GM04503 (cell line): ENCODE data around the gene PLOD1.
"Not testable (repeated sequence)": the region's sequence is repeated elsewhere in the genome, so short reads cannot be mapped to it uniquely, and the experiment has no call there.

Experiments used
- DNase-seq: peaks from one replicate; pipeline ENCODE4 v3.0.0-alpha.2; 2012; ENCODE audit warnings: low read depth

PLOD1 gene

DNA sequence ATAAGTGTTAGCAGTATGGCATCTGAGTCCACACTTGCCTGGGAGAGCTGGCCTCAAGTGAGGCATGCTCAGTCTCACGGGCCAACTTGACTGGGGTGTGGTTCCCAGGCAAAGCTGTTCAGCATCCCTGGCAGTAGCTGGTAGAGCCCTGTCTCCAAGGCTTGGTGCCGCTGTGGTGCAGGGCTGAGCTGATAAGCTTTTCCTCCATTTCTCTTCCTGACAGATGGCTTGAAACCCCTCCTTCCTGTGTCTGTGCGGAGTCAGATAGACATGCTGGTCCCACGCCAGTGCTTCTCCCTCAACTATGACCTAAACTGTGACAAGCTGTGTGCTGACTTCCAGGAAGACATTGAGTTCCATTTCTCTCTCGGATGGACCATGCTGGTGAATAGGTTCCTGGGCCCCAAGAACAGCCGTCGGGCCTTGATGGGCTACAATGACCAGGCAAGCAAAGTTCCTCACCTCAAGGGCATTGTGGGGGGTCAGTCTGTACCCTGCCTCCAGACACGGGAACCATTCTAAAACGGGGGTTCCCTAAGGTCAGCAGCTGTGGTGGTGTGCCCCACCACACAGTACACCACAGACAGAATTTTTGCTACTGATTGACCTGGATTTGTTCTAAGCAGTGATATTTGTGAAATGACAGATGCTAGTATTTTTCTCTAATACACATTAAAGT lies 71.1 kb downstream of the PLOD1 start:
- no peak for DNase-seq

DNA sequence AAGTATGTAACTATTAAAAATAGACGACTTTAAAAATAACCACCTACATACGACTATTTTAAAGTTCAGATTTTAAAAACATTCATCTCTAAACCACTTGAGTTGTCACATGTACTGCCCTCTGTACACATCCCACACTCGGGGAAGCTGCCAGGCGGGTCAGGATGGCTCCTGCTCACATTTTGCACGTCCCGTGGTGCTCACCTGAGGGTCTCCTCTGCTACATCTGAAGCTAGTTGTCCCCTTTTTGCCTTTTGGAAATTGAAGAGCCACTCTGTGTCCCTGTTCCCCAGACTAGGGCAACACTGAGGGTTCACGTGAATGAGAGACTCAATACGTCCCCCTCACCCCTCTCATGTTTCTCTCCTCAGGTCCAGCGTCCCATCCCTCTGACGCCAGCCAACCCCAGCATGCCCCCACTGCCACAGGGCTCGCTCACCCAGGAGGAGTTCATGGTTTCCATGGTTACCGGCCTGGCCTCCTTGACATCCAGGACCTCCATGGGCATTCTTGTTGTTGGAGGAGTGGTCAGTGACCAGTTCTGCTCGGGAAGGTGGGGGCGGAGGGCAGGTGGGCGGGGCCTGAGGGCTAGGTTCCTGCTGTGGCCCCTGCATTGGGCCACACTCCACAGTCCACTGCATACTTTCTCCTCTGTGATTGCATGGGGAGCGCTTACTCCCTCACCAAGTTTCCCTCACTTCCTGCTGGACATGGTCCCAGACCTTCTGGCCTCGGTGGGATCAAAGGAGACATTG lies 71.8 kb downstream of the PLOD1 start:
- DNase-seq = no peak

DNA sequence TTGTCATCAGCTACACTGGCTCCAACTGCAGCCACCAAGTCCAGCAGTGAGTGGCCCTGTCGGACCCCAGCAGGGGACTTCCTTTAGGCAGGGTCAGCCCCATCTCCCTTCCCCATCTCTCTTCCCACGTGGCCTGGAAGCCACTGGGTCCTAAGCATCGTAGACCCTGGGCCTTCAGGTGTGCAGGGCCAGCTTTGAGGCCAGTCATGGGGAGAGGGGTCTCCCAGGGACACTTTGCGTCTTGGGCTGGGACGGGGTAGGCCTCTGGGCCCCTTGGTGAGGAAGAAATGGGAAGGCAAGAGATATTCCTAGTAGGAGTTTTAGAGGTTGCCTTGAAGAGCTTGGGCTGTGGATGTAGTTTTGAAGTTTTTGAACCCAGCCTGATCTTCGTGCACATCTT lies 72.7 kb downstream of the PLOD1 start:
- no peak for DNase-seq

DNA sequence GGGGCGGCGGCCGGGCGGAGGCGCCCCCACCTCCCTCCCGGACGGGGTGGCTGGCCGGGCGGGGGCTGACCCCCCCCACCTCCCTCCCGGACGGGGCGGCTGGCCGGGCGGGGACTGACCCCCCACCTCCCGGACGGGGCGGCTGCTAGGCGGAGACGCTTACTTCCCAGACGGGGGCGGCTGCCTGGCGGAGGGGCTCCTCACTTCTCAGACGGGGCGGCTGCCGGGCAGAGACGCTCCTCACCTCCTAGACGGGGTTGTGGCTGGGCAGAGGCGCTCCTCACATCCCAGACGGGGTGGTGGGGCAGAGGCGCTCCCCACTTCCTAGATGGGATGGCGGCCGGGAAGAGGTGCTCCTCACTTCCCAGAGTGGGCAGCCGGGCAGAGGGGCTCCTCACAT lies 73.8 kb downstream of the PLOD1 start:
- not testable (repeated sequence) for DNase-seq

DNA sequence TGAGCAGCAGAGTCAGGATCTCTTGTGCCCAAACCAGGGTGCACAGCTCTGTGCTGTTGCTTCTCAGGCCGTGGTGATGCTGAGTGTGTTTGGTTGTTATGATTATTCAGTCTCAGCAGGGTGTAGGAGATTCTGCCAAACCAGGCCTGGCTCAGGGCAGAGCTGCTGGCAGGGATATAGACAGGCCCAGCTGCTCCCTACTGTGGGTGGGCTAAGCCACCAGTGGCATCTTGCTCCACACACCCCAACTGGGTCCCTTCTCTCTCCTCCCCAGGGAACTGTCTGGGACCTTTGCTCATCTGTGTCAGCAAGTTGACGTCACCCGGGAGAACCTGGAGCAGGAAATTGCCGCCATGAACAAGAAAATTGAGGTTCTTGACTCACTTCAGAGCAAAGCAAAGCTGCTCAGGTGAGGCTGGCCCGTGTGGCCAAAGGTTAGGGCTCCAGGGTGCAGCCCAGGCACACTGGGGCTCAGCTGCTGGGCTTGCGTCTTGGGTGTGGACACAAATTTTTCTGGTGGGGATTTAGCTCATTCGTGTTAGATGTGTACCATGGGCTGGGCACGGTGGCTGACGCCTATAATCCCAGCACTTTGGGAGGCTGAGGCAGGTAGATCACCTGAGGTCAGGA lies 74.9 kb downstream of the PLOD1 start:
- no peak for DNase-seq

DNA sequence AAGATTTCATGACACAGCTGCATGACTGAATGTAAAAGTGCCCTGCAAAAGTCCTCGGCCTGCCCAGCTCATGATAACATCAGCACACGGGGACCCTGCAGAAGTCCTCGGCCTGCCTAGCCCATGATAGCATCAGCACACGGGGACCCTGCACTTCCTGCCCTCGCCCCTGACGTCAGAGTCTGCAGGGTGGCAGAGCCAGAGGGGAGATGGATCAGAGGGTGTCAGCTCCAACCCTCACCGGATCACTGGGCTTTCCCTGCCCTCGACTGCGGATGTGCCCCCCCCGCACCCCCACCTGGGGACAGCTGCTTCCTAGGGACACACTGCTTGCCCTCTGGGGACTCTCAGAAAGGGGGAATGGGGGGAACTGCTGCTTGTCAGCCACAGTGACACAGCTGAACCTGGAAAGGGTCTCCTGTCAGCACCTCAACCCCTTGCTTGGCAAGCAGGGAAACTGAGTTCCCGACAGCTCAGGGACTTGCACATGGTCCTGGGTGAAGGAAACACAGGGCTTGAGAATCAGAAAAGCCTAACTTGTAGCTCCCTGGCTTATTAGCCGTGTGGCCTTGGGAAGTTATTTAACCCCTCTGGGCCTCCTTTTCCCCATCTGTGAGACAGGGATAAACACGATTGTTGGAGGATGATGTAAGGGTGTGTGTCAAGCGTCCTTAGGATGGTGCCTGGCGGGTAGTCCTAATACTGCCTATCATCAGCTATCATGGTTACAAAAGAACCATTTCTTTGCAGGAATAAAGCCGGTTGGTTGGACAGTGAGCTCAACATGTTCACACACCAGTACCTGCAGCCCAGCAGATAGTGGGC lies 76.4 kb downstream of the PLOD1 start:
- no peak for DNase-seq

DNA sequence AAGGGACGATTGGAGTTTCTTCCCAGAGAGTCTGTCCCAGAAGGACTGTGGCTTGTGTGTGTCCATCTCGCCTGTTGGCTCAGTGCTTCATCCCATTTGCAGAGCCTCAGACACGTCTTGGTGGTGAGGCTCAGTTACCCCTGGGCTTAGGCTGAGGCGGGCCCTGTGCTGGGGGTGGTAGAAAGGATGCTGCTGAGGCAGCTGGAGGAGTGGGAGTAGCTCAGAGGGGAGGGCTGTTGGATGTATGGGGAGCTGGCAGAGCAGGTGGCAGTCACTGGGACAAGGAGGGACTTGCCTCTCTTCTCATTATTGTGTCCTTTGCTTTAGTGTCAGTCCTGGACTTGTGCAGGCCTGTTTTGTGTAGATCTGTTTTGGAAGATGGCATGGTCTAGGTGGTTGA lies 77.5 kb downstream of the PLOD1 start:
- no peak for DNase-seq

DNA sequence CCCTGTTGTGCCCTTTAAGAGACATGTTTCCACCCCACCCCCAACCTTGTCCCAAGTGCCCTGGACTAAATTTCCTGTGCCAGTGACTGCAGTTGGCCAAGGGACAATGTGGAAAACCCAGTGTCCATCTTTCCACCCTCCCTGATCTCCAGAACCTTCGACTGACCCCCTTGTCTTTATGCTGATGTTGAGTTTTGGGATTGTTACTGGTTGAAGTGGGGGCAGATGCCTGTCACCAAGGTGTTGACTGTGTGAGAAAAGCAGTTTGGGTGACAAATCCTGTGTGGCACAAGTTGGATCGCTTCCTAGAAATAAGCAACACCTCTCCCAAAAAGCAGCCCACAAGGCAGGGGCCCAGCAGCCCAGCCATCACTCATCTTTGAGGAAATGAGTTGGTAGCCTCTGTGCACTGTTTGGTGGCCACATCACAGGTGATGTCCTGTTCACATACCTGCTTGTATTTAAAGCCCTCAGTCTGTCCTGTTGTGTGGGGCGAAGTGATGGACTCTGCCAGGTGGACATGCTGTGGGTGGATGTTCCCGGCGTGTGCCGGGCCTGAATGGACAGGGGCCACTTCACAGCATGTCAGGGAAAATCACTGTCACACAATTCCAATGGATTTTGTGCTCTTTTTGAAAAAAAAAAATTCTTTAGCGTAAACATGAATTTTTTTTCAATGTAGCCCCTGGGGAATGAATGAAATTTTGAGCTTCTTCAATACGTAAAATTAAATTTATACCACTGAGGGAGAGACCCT lies 78.2 kb downstream of the PLOD1 start:
- no peak for DNase-seq

DNA sequence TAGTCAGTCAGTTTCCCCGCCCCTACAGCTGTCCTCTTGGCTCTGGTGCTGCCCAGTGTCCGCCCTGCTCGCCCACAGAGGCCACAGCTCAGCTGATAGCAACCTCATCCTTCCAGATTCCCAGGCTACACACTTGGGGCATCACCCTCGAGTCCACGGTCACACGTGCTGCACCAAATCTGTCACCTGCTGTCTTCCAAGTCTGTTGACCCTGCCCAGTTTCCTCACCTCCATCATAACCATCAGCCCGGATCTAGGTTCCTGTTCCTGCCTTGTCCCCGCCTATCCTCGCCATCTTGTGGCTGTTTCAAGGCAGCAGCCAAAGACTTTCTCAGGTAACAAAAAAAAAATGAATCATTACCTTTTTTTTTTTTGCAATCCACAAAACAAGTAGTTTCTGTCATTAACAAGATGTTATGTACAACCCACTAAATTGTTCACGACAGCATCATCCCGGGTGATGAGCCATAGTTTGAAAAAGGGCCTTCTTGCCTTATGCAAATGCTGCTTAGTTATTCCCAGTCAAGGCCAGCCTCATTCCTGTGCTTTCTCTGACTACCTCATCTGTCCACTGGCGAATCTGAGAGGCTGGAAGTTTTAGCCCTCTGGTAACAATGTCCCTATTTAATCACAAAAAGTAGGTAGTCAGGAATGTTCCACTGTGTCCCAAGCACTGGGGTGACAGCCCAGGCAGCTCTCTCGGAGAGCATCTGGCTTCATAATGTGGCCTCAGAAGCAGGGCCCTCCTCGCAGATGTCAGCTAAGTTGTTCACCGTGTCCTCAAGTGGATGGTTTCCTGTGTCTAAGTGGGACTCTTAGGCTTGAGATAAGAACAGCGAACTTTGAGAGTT lies 79.8 kb downstream of the PLOD1 start:
- peak; percentile 36 for DNase-seq

DNA sequence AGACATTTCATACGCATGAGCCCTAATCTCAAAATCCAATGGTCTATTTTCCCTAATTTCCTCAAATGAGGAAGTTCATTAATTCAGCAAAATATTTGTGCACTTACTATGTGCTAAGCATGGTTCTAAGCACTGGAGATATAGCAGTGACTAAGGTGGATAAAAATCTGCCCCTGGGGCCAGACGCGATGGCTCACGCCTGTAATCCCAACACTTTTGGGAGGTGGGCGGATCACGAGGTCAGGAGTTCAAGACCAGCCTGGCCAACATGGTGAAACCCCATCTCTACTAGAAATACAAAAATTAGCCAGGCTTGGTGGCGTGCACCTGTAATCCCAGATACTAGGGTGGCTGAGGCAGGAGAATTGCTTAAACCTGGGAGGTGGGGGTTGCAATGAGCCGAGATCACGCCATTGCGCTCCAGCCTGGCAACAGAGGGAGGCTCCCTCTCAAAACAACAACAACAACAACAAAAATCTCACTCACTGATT lies 80.5 kb downstream of the PLOD1 start:
- DNase-seq = peak; percentile 14

DNA sequence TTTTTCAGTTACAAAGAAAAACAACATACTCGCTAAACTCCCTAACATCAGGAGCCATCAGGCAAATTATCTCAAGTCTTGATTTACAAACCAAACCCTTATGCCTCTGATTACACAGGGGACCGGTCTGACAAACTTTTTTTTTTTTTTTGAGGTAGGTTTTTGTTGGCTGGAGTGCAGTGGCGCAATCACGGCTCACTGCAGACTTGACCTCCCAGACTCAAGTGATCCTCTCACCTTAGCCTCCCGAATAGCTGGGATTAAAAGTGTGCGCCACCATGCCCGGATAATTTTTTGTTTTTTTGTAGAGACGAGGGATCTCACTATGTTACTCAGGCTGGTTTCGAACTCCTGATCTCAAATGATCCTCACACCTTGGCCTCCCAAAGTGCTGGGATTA lies 81.0 kb downstream of the PLOD1 start:
- no peak for DNase-seq

DNA sequence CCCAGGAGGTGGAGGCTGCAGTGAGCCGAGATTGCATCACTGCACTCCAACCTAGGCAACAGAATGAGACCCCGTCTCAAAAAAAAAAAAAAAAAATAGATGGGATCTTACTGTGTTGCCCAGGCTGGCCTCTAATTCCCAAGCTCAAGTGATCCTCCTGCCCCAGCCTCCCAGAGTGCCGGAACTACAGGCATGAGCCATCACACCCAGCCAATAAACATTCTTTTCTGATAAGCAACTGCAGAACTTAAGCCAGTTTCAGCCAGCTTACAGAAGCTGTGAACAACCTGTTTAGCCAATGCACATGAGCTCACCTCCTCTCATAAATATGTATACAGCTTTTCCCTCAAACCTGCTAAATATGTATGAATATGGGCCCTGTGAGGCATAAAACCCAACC lies 81.7 kb downstream of the PLOD1 start:
- no peak for DNase-seq

DNA sequence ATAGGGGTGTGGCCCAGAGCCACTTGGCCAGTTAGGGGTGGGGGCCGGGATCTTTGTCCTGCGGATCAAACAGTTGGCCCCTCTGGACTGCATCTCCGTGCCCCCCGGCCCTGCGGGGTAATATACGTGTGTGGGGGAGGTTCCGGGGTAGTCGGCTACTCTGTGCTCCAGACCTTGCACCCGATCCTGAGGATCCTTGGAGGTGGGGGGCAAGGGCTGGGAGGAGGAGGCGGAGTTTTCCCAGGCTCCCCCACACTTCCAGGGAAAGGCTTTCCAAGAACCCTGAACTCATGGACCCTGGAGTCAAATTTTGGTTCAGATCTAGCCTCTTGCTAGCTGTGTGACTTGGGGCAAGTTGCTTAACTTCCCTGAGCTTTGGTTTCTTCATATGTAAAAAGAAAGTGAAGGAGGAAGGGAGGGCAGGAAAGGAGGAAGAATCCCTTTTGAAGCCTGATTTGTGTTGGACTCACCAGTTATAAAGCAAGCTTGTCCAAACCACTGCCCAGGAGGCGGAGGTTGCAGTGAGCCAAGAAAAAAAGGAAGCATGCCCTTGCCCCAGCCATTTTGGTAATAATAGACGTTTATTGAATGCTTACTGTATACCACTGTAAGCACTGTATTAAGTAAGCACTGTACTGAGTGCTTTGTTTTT lies 85.5 kb downstream of the PLOD1 start:
- no peak for DNase-seq

DNA sequence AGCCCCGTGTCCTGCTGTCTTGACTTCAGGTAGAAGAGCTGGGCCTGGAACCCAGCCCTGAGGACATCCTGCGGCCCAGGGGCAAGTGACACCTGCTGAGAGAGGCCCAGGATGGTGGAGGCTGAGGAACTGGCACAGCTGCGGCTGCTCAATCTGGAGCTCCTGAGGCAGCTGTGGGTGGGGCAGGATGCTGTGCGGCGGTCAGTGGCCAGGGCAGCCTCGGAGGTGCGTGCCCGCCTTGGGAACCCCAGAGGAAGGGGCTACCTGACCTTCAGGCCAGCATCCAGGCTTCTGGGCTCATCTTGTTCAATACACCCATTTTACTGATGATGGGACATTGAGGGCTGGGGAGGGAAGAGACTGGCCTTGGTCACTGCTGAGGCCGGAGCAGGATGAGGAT lies 87.1 kb downstream of the PLOD1 start:
- DNase-seq = no peak

DNA sequence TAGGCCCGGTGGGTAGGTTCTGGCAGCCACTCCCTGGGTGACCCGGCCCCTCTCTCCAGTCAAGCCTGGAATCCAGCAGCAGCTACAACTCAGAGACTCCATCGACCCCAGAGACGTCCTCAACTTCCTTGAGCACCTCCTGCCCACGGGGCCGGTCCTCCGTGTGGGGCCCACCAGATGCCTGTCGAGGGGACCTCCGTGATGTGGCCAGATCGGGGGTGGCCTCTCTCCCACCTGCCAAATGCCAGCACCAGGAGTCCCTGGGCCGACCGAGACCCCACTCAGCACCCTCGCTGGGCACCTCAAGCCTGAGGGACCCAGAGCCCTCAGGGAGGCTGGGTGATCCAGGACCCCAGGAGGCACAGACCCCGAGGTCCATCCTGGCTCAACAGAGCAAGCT lies 87.5 kb downstream of the PLOD1 start:
- no peak for DNase-seq
